ENCODE results near the gene CDT1. TPM values are rescaled to one million over a fixed set of nuclear protein-coding genes. Genes with fewer than 3 reads are reported as not detected.
A peak's percentile ranks its signal among the peaks of the same experiment; 100 is the strongest.

Gene CDT1
- total RNA-seq, 1 experiment from 2014 or later, result 160 TPM

- TF ChIP-seq POLR2AphosphoS5 (IDR thresholded peaks at IDR 0.05; ENCODE audit: low read depth, low read length), result no peak; the same call in 1 of the 2 replicates
Observed at GRCh38 chr16:88809068-88809675, 5.6 kb downstream of the CDT1 start (continued).

GRCh38 chr16:88809676-88810165 lies 6.1 kb downstream of the CDT1 start:
- H3K27ac ChIP-seq (ENCODE audit: low read depth, low read length), result peak overlapping the region; percentile 100
- peak overlapping the region; percentile 72 to 75 for H3K4me3 ChIP-seq (replicated peaks in 1 of 2; ENCODE audit: low read depth in 1 of 2, low read length in 2 of 2)
- no peak overlapping the region for H2AFZ ChIP-seq (ENCODE audit: low read depth, low read length, poor library complexity, severe bottlenecking)
- H3K36me3 ChIP-seq (ENCODE audit: control insufficient read depth in 1 of 2, insufficient read depth in 2 of 2, low read length in 2 of 2), result peaks cover 19 to 58% of the 10 kb centered on the region in 2 experiments; a peak in 3 of 4 replicates
- H3K9me2 ChIP-seq (ENCODE audit: insufficient read depth), result no peaks in the 10 kb centered on the region
- H3K9ac ChIP-seq (ENCODE audit: low read length), result peak overlapping the region; percentile 87
- ATAC-seq (no peak), DNase-seq (ENCODE audit: low read depth, low spot score) (no peak)
- ChIA-PET CTCF (interaction anchor here (0.7 to 4.9 kb wide), 4 partner anchors 25 to 362 kb away, joined by 3 to 33 read pairs (median 3); partner anchors contain the start of genes CDH15 and PIEZO1), POLR2A (interaction anchor here (0.7 to 3.2 kb wide), 5 partner anchors 8 to 436 kb away, joined by 3 to 10 read pairs (median 3); partner anchors contain the start of gene ZNF778), RAD21 (ENCODE audit: low non-redundant PET in 1 of 2, low total read pairs in 2 of 2, uncharacterized antibody in 2 of 2, unreplicated experiment in 2 of 2) (no interaction called here)
- peaks cover 9% of the 10 kb centered on the region; the same call in 1 of the 2 replicates for H4K20me1 ChIP-seq (ENCODE audit: insufficient read depth)
- no peaks in the 10 kb centered on the region for H3K27me3 ChIP-seq (ENCODE audit: insufficient read depth, low read length)
- TSS peak; percentile 44 for BruUV-seq (replicated peaks)
- peaks cover 28 to 62% of the 10 kb centered on the region in 2 experiments for H3K4me1 ChIP-seq (ENCODE audit: control insufficient read depth in 1 of 2, insufficient read depth in 2 of 2, low read length in 2 of 2)
- H3K9me3 ChIP-seq (ENCODE audit: control insufficient read depth in 1 of 2, insufficient read depth in 1 of 2, low read depth in 1 of 2, low read length in 2 of 2), result no peaks in the 10 kb centered on the region
- intact Hi-C loops (cut with micrococcal nuclease), result loop anchor here (10.0 kb wide), 2 partner anchors 245 to 755 kb away; partner anchors contain the start of gene RPL13
- peak overlapping the region; percentile 94 for H3K4me2 ChIP-seq (ENCODE audit: low read length)
- H3K79me2 ChIP-seq (ENCODE audit: insufficient read depth, low read length), result peaks cover 61% of the 10 kb centered on the region
- TF ChIP-seq ELF1 (IDR thresholded peaks at IDR 0.05; ENCODE audit: borderline replicate concordance, low read depth), result no peak
- TF ChIP-seq RAD21 (IDR thresholded peaks at IDR 0.05; ENCODE audit: low read depth), result no peak
- no peak for TF ChIP-seq SIN3A (IDR thresholded peaks at IDR 0.05; ENCODE audit: low read depth)
- no peak for TF ChIP-seq EZH2 (IDR thresholded peaks at IDR 0.05)
- no peak for TF ChIP-seq TCF7L2 (IDR thresholded peaks at IDR 0.05; ENCODE audit: borderline replicate concordance, extremely low read depth, insufficient read depth, insufficient read length)
- no peak for TF ChIP-seq CEBPB (IDR thresholded peaks at IDR 0.05; ENCODE audit: low read depth)
- no peak for TF ChIP-seq ATF3 (IDR thresholded peaks at IDR 0.05)
- no peak for TF ChIP-seq MAX (IDR thresholded peaks at IDR 0.05)
- TF ChIP-seq ZBTB33 (IDR thresholded peaks at IDR 0.05; ENCODE audit: extremely low read depth, insufficient replicate concordance, low read length), result no peak
- no peak for TF ChIP-seq ZFX (IDR thresholded peaks at IDR 0.05)
- no peak for TF ChIP-seq SRF (IDR thresholded peaks at IDR 0.05; ENCODE audit: low read depth)
- no peak for TF ChIP-seq CTCF (IDR thresholded peaks at IDR 0.05 in 2 of 3, conservative IDR thresholded peaks at IDR 0.05 in 1 of 3; ENCODE audit: borderline replicate concordance in 1 of 3, insufficient read depth in 1 of 3, low read depth in 2 of 3, low read length in 2 of 3)
- TF ChIP-seq POLR2AphosphoS5 (IDR thresholded peaks at IDR 0.05; ENCODE audit: low read depth, low read length), result peak; percentile 33
- TF ChIP-seq YY1 (IDR thresholded peaks at IDR 0.05; ENCODE audit: extremely low read depth, insufficient replicate concordance, low read depth, low read length), result no peak
- TF ChIP-seq REST (IDR thresholded peaks at IDR 0.05; ENCODE audit: low read depth), result no peak
